Parathyroid adenoma (tissue), 2 donors: Measurements from ENCODE around the gene RNF8.
"Not testable (repeated sequence)": the region's sequence is repeated elsewhere in the genome, so short reads cannot be mapped to it uniquely, and the experiment has no call there.

Source experiments
- H2AFZ ChIP-seq: fragments of 300-600 bp; sonication (generic); one replicate; pipeline ENCODE4 v1.7.0; 2017; ENCODE audit warnings: antibody characterized with exemption, mild to moderate bottlenecking
- H3K27ac ChIP-seq: fragments of 300-600 bp; sonication (generic); one replicate; pipeline ENCODE4 v1.7.0; 2017
- H3K27me3 ChIP-seq: fragments of 300-600 bp; sonication (generic); one replicate; pipeline ENCODE4 v1.7.0; 2017; ENCODE audit warnings: low read length; ENCODE audit not compliant: control insufficient read depth, insufficient read depth
- H3K36me3 ChIP-seq: fragments of 300-600 bp; sonication (generic); one replicate; pipeline ENCODE4 v1.7.0; 2017; ENCODE audit warnings: low read length; ENCODE audit not compliant: control insufficient read depth, insufficient read depth
- H3K4me1 ChIP-seq: fragments of 300-600 bp; sonication (generic); one replicate; pipeline ENCODE4 v1.7.0; 2017; ENCODE audit warnings: control low read depth
- H3K4me2 ChIP-seq: fragments of 300-600 bp; sonication (generic); one replicate; pipeline ENCODE4 v1.7.0; 2017; ENCODE audit warnings: low read length
- H3K4me3 ChIP-seq: fragments of 300-600 bp; sonication (generic); one replicate; pipeline ENCODE4 v1.7.0; 2017; ENCODE audit warnings: low read depth, low read length
- H3K79me2 ChIP-seq: fragments of 300-600 bp; sonication (generic); one replicate; pipeline ENCODE4 v1.7.0; 2017; ENCODE audit warnings: control low read depth
- H3K9ac ChIP-seq: fragments of 300-600 bp; sonication (generic); one replicate; pipeline ENCODE4 v1.7.0; 2017; ENCODE audit warnings: mild to moderate bottlenecking
- H3K9me3 ChIP-seq: fragments of 300-600 bp; sonication (generic); one replicate; pipeline ENCODE4 v1.7.0; 2017; ENCODE audit warnings: low read length; ENCODE audit not compliant: control insufficient read depth
- CTCF ChIP-seq: fragments of 300-600 bp; sonication (generic); IDR thresholded peaks from one replicate; pipeline ENCODE4 v1.7.0; 2017; ENCODE audit warnings: antibody characterized with exemption, mild to moderate bottlenecking
- donor health status: primary hyperparathyroidism.

The RNF8 gene

GRCh38 chr6:37331047-37331446, 22.7 kb upstream of the RNF8 start:
- H3K79me2 ChIP-seq = no peaks in the 10 kb centered on the region
- no peak overlapping the region for H3K4me3 ChIP-seq
- no peak for TF ChIP-seq CTCF
- H3K9me3 ChIP-seq = no peaks in the 10 kb centered on the region
- H3K27ac ChIP-seq = no peak overlapping the region
- no peaks in the 10 kb centered on the region for H3K36me3 ChIP-seq
- no peaks in the 10 kb centered on the region for H3K4me1 ChIP-seq
- no peaks in the 10 kb centered on the region for H3K27me3 ChIP-seq
- H3K4me2 ChIP-seq = no peak overlapping the region
- no peak overlapping the region for H3K9ac ChIP-seq
- H2AFZ ChIP-seq = no peak overlapping the region

GRCh38 chr6:37332894-37333293, 20.9 kb upstream of the RNF8 start:
- no peaks in the 10 kb centered on the region for H3K4me1 ChIP-seq
- H3K4me2 ChIP-seq = no peak overlapping the region
- no peak overlapping the region for H2AFZ ChIP-seq
- no peaks in the 10 kb centered on the region for H3K9me3 ChIP-seq
- H3K36me3 ChIP-seq = no peaks in the 10 kb centered on the region
- no peaks in the 10 kb centered on the region for H3K79me2 ChIP-seq
- no peak for TF ChIP-seq CTCF
- no peaks in the 10 kb centered on the region for H3K27me3 ChIP-seq
- H3K4me3 ChIP-seq = no peak overlapping the region
- no peak overlapping the region for H3K9ac ChIP-seq
- no peak overlapping the region for H3K27ac ChIP-seq

- TF ChIP-seq CTCF = no peak
- no peak overlapping the region for H3K27ac ChIP-seq
- H3K4me3 ChIP-seq = no peak overlapping the region
- no peaks in the 10 kb centered on the region for H3K79me2 ChIP-seq
- H2AFZ ChIP-seq = no peak overlapping the region
- no peak overlapping the region for H3K4me2 ChIP-seq
- H3K9me3 ChIP-seq = no peaks in the 10 kb centered on the region
- no peak overlapping the region for H3K9ac ChIP-seq
- no peaks in the 10 kb centered on the region for H3K27me3 ChIP-seq
- no peaks in the 10 kb centered on the region for H3K4me1 ChIP-seq
- H3K36me3 ChIP-seq = no peaks in the 10 kb centered on the region
These were observed 19.7 kb upstream of the RNF8 start for GRCh38 chr6:37334047-37334446.

- not testable (repeated sequence) for H3K36me3 ChIP-seq, H3K27me3 ChIP-seq, H3K27ac ChIP-seq, H3K9me3 ChIP-seq, H3K9ac ChIP-seq, H3K79me2 ChIP-seq, H3K4me2 ChIP-seq, H2AFZ ChIP-seq, H3K4me1 ChIP-seq, H3K4me3 ChIP-seq
These were observed 15.5 kb upstream of the RNF8 start for GRCh38 chr6:37338317-37338716.

- H3K4me3 ChIP-seq = no peak overlapping the region
- no peak overlapping the region for H3K4me2 ChIP-seq
- no peaks in the 10 kb centered on the region for H3K27me3 ChIP-seq
- no peak overlapping the region for H3K9ac ChIP-seq
- no peaks in the 10 kb centered on the region for H3K9me3 ChIP-seq
- TF ChIP-seq CTCF = no peak
- no peak overlapping the region for H2AFZ ChIP-seq
- H3K79me2 ChIP-seq = no peaks in the 10 kb centered on the region
- no peaks in the 10 kb centered on the region for H3K4me1 ChIP-seq
- no peaks in the 10 kb centered on the region for H3K36me3 ChIP-seq
- no peak overlapping the region for H3K27ac ChIP-seq
These were observed 15.0 kb upstream of the RNF8 start for GRCh38 chr6:37338745-37339255.
